Skin epidermis (tissue), 12 donors: ENCODE data around the gene CCNG1.
"Not testable (repeated sequence)": the region's sequence is repeated elsewhere in the genome, so short reads cannot be mapped to it uniquely, and the experiment has no call there.

ENCODE experiments used
- H3K27ac ChIP-seq, 21 experiments: fragments of 200-600 bp; sonication (generic) in 11 of 21; one replicate each; pipeline ENCODE4 v1.5.0; 2020; ENCODE audit warnings: mild to moderate bottlenecking in 3 of 21, inconsistent platforms in 2 of 21, moderate library complexity in 2 of 21
- H3K4me3 ChIP-seq, 7 experiments: fragments of 200-600 bp; sonication (generic) in 2 of 7; one replicate each; pipeline ENCODE4 v1.5.0; 2020; ENCODE audit warnings: inconsistent platforms in 2 of 7, mild to moderate bottlenecking in 2 of 7, moderate library complexity in 1 of 7

CCNG1 gene

DNA sequence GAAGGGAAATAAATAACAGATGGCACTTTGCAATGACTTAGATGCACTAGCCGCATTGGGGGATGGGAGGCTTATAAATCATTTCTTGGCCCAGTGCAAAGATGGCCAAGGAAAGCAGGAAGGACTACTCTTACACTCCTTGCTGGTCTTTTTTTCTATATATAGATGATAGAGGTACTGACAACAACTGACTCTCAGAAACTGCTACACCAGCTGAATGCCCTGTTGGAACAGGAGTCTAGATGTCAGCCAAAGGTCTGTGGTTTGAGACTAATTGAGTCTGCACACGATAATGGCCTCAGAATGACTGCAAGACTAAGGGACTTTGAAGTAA lies 1.7 kb downstream of the CCNG1 start:
- Histone ChIP-seq H3K27ac (peak overlapping the region in 2 of 21 experiments; percentile 14 to 19), H3K4me3 (peak overlapping the region in 3 of 7 experiments; percentile 91 to 98 (median 91))

DNA sequence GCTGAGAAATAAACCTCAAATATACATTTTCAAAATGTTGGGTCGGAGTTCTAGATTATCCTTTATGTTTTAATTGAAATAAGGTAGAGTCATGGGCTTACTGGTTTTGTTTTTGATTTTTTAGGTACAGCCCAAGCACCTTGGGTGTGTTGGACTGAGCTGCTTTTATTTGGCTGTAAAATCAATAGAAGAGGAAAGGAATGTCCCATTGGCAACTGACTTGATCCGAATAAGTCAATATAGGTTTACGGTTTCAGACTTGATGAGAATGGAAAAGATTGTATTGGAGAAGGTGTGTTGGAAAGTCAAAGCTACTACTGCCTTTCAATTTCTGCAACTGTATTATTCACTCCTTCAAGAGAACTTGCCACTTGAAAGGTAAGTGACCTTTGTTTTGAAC lies 3.6 kb downstream of the CCNG1 start:
- H3K27ac ChIP-seq = no peak overlapping the region
- H3K4me3 ChIP-seq = no peak overlapping the region

- Histone ChIP-seq H3K4me3 (no peak overlapping the region), H3K27ac (no peak overlapping the region)
These were observed 7.1 kb downstream of the CCNG1 start for GRCh38 chr5:163444526-163444925.

DNA sequence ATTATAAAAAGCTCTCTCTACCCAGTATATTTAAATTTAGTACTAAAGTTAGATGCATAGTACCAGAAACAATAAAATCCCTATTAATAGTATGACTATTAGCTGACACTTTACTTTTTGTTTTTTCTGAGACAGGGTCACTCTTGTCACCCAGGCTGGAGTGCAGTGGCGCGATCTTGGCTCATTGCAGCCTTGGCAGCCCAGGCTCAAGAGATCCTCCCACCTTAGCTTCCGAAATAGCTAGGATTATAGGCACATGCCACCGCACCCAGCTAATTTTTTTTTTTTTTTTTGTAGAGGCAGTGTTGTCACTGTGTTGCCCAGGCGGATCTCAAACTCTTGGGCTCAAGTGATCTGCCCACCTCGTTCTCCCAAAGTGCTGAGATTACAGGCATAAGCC lies 8.0 kb downstream of the CCNG1 start:
- Histone ChIP-seq H3K4me3 (no peak overlapping the region), H3K27ac (no peak overlapping the region)

DNA sequence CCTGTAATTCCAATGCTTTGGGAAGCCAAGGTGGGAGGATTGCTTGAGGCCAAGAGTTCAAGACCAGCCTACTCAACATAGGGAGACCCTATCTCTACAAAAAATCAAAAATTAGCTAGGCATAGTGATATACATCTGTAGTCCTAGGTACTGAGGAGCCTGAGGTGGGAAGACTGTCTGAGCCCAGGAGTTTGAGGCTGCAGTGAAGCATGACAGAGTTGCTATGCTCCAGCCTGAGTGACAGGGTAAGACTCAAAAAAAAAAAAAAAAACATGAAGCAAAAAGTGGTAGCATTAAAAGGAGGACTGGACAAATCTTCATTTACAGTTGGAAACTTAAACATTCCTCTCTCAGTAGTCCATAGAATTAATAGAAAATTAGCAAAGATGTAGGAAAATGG lies 9.8 kb downstream of the CCNG1 start:
- Histone ChIP-seq H3K27ac (no peak overlapping the region), H3K4me3 (no peak overlapping the region)

DNA sequence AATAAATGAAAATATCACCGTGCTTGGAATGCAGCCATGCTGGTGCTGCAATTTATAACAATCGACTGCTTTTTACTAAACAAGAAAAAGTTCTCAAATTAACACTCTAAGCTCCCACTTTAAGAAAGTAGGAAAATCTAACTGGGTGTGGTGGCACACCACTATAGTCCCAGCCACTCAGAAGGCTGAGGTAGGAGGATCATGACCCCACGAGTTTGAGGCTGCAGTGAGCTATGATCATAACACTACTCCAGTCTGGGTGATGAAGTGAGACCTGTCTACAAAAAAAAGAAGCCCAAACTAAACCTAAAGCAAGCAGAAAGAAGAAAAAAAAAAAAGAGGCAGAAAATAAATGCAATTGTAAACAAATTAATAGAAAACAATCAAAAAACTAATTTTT lies 10.5 kb downstream of the CCNG1 start:
- Histone ChIP-seq H3K4me3 (no peak overlapping the region), H3K27ac (no peak overlapping the region)

DNA sequence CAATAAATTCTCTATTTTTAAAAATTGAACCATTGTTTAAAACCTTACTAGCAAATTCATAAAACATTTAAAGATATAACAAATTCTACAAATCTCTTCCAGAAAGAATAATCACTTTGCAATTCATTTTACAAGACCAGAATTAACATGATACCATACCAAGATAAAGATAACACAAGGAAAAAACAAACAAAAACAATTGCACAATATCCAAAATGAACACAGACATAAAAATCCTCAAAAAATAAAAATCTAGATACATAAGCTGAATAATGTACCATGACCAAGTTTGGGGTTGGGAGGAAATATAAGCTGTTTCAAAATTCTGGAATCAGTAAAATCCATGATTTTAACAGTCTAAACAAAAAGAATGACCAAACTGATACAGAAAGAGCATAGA lies 11.1 kb downstream of the CCNG1 start:
- no peak overlapping the region for H3K4me3 ChIP-seq
- no peak overlapping the region for H3K27ac ChIP-seq

DNA sequence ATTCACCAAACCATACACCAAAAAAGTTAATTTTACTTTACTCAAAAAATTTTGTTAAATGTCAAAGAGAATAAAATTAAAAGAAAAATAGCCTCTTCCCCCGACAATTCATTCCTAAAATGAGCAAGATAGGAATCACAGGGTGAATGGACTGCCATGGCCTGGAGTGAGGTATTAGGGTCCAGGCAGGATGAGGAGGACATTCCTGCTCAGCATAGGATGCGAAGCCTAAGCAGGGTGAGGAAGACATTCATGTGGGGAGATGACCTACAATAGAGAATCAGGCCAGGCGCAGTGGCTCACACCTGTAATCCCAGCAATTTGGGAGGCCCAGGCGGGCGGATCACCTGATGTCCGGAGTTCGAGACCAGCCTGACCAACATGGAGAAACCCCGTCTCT lies 14.1 kb downstream of the CCNG1 start:
- no peak overlapping the region for H3K4me3 ChIP-seq
- H3K27ac ChIP-seq = no peak overlapping the region

- no peak overlapping the region for H3K27ac ChIP-seq
- H3K4me3 ChIP-seq = no peak overlapping the region
These were observed 16.3 kb downstream of the CCNG1 start for GRCh38 chr5:163453705-163454104.

DNA sequence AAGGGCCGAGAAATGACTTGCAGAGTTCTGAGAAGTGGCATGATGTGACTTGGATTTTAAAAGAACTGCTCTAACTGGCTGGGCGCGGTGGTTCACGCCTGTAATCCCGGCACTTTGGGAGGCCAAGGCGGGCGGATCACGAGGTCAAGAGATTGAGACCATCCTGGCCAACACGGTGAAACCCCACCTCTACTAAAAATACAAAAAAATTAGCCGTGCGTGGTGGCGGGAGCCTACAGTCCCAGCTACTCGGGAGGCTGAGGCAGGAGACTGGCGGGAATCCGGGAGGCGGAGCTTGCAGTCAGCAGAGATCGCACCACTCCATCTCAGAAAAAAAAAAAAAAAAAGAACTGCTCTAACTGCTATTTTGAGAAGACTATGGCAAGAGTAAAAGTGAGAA lies 18.0 kb downstream of the CCNG1 start:
- not testable (repeated sequence) for H3K4me3 ChIP-seq, H3K27ac ChIP-seq

GRCh38 chr5:163456029-163456589 lies 18.7 kb downstream of the CCNG1 start:
- H3K4me3 ChIP-seq = no peak overlapping the region

DNA sequence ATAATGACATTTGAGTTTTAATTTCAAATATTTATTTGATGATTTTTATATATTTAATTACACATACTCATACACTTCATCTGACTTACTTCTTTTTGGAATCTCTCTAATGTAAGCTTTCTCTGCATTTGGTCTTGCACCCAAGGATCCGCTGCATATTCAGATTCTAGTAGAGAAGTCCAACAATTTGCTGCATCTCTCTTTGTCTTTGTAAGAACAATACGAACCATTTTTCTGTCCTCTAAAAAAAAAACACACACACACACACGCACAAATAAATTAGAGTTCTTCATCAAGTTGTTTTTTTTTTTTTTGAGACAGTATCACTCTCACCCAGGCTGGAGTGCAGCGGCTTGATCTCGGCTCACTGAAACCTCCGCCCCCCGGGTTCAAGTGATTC lies 19.4 kb downstream of the CCNG1 start:
- Histone ChIP-seq H3K27ac (no peak overlapping the region), H3K4me3 (no peak overlapping the region)

More at GRCh38 chr5:163456029-163456589, 18.7 kb downstream of the CCNG1 start:
- H3K27ac ChIP-seq = no peak overlapping the region

GRCh38 chr5:163458778-163459385 lies 21.5 kb downstream of the CCNG1 start:
- peak overlapping the region in 20 of 21 experiments; percentile 80 to 99 (median 94) for H3K27ac ChIP-seq

GRCh38 chr5:163459462-163459818 lies 22.0 kb downstream of the CCNG1 start:
- H3K4me3 ChIP-seq = peak overlapping the region; percentile 46 to 86 (median 74)
- peak overlapping the region; percentile 35 to 99 (median 94) for H3K27ac ChIP-seq

More at GRCh38 chr5:163458778-163459385, 21.5 kb downstream of the CCNG1 start:
- peak overlapping the region; percentile 46 to 86 (median 74) for H3K4me3 ChIP-seq

DNA sequence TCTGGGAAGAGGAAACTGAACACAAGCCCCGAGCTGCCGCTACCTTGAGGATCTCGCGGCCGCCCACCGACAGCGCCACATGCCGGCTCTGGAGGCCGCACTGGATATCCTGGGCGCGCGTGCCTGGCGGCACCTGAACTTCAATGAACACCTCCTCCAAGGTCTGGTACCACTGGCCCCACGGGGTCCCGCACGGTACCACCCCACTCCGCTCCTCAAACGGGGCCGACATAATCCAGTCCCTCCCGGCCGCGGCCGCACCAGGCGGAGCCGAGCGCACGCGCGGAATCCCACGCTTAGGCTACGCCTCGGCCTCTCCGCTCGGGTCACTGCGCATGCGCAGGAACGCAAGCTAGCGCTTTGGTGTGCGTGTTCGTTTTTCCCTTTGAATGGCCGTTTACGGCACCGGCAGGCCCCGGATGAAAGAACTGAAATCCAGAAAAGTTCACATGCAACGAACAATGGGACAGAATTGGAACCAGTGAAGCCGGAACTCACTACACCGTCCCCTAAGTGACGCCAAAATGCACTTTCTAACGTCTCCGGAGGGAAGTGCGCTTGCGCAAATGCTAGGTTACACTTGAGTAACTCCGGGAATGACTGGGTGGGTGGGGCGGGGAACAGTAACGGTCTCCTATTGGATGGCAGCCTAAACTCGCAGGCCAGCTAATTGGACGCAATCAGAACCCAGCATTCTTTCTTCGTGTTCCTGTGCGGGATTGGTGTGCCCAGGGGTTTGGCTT lies 22.6 kb downstream of the CCNG1 start, which contains the start of gene NUDCD2:
Gene NUDCD2 (minus strand): TSS at position 284 of the 743 bp plus-strand sequence. CDS start 52 bp downstream, at position 232.
- Histone ChIP-seq H3K27ac (peak within 1 kb of the TSS; percentile 35 to 99 (median 94)), H3K4me3 (peak within 1 kb of the TSS; percentile 46 to 86 (median 74))

GRCh38 chr5:163460562-163461171 lies 23.3 kb downstream of the CCNG1 start, which contains the start of gene HMMR:
TSS of gene HMMR (plus strand) at chr5:163460632. CDS start at chr5:163460693, 61 bp downstream.
- peak within 1 kb of the TSS; percentile 46 to 86 (median 74) for H3K4me3 ChIP-seq
- peak within 1 kb of the TSS; percentile 35 to 99 (median 94) for H3K27ac ChIP-seq

DNA sequence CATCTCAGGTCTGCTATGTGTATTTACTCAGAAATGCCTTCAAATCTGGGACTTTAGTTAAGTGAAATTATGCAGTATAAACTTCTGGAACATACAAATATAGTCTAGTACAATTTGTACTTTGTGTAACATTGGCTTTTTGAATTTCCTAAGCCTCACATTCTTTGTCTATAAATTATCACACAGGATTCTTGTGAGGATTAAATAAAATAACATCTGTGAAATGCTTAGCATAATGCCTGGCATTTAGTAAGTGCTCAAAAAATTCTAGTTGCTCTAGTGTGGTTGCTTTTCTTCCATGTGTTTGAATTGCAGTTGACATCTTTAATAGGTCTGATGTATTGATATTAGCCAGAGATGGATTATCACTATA lies 25.7 kb downstream of the CCNG1 start:
- Histone ChIP-seq H3K4me3 (no peak overlapping the region), H3K27ac (peak overlapping the region in 2 of 21 experiments; percentile 37 to 49)

GRCh38 chr5:163467682-163468081 lies 30.3 kb downstream of the CCNG1 start:
- Histone ChIP-seq H3K4me3 (no peak overlapping the region), H3K27ac (no peak overlapping the region)

DNA sequence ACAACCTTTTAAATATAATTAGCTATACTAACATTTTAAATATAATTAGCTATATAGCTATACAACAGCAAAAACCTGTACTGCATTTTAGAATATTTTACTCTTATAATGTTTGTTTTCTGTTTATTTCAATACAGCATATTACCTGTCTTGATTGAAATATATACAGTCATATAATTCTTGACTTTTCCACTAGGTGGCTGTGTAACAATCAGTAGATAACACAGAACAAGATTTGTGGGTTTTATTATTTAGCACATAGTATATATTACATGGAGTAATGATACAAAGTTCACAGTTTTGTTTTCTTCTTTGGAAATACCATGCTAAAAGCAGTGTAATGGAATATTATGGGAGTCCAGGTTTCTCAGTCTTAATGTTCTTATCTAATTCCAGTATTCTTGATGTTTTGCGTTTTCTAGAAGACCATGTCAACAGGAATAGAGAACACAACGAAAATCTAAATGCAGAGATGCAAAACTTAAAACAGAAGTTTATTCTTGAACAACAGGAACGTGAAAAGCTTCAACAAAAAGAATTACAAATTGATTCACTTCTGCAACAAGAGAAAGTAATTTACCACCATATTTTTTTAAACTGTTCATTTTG lies 36.3 kb downstream of the CCNG1 start:
- no peak overlapping the region for H3K4me3 ChIP-seq
- no peak overlapping the region for H3K27ac ChIP-seq

GRCh38 chr5:163475411-163475810 lies 38.0 kb downstream of the CCNG1 start:
- Histone ChIP-seq H3K27ac (no peak overlapping the region), H3K4me3 (no peak overlapping the region)
